HepG2 (cell line): Measurements from ENCODE around the gene STAT4.

Source experiments
- CC2D1A ChIP-seq: sonication (generic); formaldehyde crosslinking; IDR thresholded peaks from 2 replicates; pipeline ENCODE4 v1.8.1; 2023; ENCODE audit warnings: mild to moderate bottlenecking, missing genetic modification reagents
- EHMT2 ChIP-seq: fragments of 200-600 bp; sonication (generic); IDR thresholded peaks from 2 replicates; pipeline ENCODE4 v1.7.0; 2017; ENCODE audit warnings: antibody characterized with exemption, low read depth, low read length, borderline replicate concordance
- FOSL1 ChIP-seq: sonication (generic); formaldehyde crosslinking; IDR thresholded peaks from 2 replicates; pipeline ENCODE4 v1.9.0; 2021; ENCODE audit warnings: missing genetic modification reagents, borderline replicate concordance
- GABPA ChIP-seq, 2 experiments: IDR thresholded peaks; 2 replicates each; pipeline ENCODE4 v1.6.1; 2011 to 2016; ENCODE audit warnings: low read depth in 2 of 2, low read length in 1 of 2, missing biosample characterization in 1 of 2, missing genetic modification characterization in 1 of 2
- POLR2A ChIP-seq, 2 experiments: IDR thresholded peaks; 2 replicates each; pipeline ENCODE4 v1.6.1; 2011; ENCODE audit warnings: low read depth in 2 of 2, low read length in 2 of 2, mild to moderate bottlenecking in 1 of 2, moderate library complexity in 1 of 2; ENCODE audit not compliant: insufficient read depth in 1 of 2
- POLR2AphosphoS5 ChIP-seq: IDR thresholded peaks from 2 replicates; pipeline ENCODE4 v1.6.1; 2012; ENCODE audit warnings: low read depth, low read length
- PRPF4 ChIP-seq: fragments of 200-400 bp; formaldehyde crosslinking; IDR thresholded peaks from 2 replicates; pipeline ENCODE4 v1.6.1; 2016; ENCODE audit warnings: low read length, low read depth; ENCODE audit not compliant: poor library complexity, severe bottlenecking
- SIN3B ChIP-seq: fragments of 150-350 bp; IDR thresholded peaks from 2 replicates; pipeline ENCODE4 v1.6.1; 2014; ENCODE audit warnings: low read length
- USF2 ChIP-seq, 2 experiments: sonication (generic) in 1 of 2; formaldehyde crosslinking in 1 of 2; IDR thresholded peaks; 2 replicates each; pipeline versions ENCODE4 v1.5.1 to v1.6.1; 2011 to 2020; ENCODE audit warnings: borderline replicate concordance in 1 of 2, low read depth in 1 of 2, low read length in 1 of 2, mild to moderate bottlenecking in 1 of 2, missing genetic modification reagents in 1 of 2, moderate library complexity in 1 of 2
- ZNF124 ChIP-seq: sonication (generic); formaldehyde crosslinking; IDR thresholded peaks from 2 replicates; pipeline ENCODE4 v1.4.0; 2020; ENCODE audit warnings: missing genetic modification reagents
- ZNF432 ChIP-seq: sonication (generic); formaldehyde crosslinking; IDR thresholded peaks from 2 replicates; pipeline ENCODE4 v1.5.0; 2020; ENCODE audit warnings: missing genetic modification reagents, mild to moderate bottlenecking, borderline replicate concordance
- TF ChIP-seq, protein P1 (sequence below): sonication (generic); formaldehyde crosslinking; IDR thresholded peaks from 2 replicates; pipeline ENCODE4 v1.5.0; 2020; ENCODE audit warnings: mild to moderate bottlenecking, missing genetic modification reagents, moderate library complexity

DNA sequence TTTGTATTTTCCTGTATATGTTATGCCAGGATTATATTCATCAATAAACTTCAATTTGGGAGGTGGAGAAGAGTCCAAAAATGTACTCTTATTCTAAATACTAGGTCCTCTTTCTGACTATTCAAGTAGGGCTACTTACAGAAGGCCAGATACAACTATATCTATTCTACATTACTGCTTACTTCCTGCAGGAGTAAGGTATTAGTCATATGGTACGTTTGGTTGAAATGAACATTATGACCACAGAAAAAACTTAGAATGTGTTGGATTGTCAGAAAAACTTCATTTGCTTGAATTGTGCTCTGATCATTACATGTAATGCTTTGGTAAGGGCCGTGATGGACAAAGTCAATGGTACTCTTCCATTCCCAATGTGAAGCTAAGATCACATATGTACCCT lies 35.0 kb downstream of the STAT4 start:
- TF ChIP-seq, protein P1, sequence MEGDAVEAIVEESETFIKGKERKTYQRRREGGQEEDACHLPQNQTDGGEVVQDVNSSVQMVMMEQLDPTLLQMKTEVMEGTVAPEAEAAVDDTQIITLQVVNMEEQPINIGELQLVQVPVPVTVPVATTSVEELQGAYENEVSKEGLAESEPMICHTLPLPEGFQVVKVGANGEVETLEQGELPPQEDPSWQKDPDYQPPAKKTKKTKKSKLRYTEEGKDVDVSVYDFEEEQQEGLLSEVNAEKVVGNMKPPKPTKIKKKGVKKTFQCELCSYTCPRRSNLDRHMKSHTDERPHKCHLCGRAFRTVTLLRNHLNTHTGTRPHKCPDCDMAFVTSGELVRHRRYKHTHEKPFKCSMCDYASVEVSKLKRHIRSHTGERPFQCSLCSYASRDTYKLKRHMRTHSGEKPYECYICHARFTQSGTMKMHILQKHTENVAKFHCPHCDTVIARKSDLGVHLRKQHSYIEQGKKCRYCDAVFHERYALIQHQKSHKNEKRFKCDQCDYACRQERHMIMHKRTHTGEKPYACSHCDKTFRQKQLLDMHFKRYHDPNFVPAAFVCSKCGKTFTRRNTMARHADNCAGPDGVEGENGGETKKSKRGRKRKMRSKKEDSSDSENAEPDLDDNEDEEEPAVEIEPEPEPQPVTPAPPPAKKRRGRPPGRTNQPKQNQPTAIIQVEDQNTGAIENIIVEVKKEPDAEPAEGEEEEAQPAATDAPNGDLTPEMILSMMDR = no peak
- TF ChIP-seq PRPF4 (no peak), ZNF432 (no peak), GABPA (IDR thresholded peaks at IDR 0.05; ENCODE audit: low read depth, low read length) (no peak), GABPA (CRISPR knock-in tag; IDR thresholded peaks at IDR 0.05; ENCODE audit: low read depth) (no peak), SIN3B (no peak), USF2 (IDR thresholded peaks at IDR 0.05; ENCODE audit: low read depth, low read length) (no peak), USF2 (CRISPR knock-in tag; IDR thresholded peaks at IDR 0.05; ENCODE audit: borderline replicate concordance) (no peak), CC2D1A (CRISPR knock-in tag) (no peak), POLR2AphosphoS5 (no peak), EHMT2 (no peak), FOSL1 (CRISPR knock-in tag) (no peak), ZNF124 (CRISPR knock-in tag) (no peak), POLR2A (IDR thresholded peaks at IDR 0.05; ENCODE audit: insufficient read depth in 1 of 2, low read depth in 2 of 2, low read length in 2 of 2) (no peak)
